Activated CD4-positive, CD25-positive, alpha-beta regulatory T cell treated with anti-CD3 and anti-CD28 coated beads, Interleukin-2, amount 50 U/mL, for 16 hours (primary cell): ENCODE results near the gene CAMK2D.

Experiments
- DNase-seq: peaks from one replicate; pipeline ENCODE4 v3.0.0-alpha.2; 2020; ENCODE audit warnings: low read depth, low spot score

Gene CAMK2D

GRCh38 chr4:113682730-113683537 is 78.6 kb downstream of the CAMK2D start:
- DNase-seq: peak; percentile 55

- no peak for DNase-seq
Observed at GRCh38 chr4:113678641-113679040, 82.9 kb downstream of the CAMK2D start.

GRCh38 chr4:113677325-113677724 is 84.2 kb downstream of the CAMK2D start:
- DNase-seq: no peak

- no peak for DNase-seq
Observed at GRCh38 chr4:113675731-113676697, 85.5 kb downstream of the CAMK2D start.

- DNase-seq: no peak
Observed at GRCh38 chr4:113674733-113675132, 86.8 kb downstream of the CAMK2D start.

GRCh38 chr4:113674251-113674650 is 87.3 kb downstream of the CAMK2D start:
- no peak for DNase-seq

GRCh38 chr4:113673450-113673849 is 88.1 kb downstream of the CAMK2D start:
- no peak for DNase-seq

GRCh38 chr4:113666386-113667114 is 95.0 kb downstream of the CAMK2D start:
- DNase-seq: no peak

- no peak for DNase-seq
Observed at GRCh38 chr4:113665036-113665435, 96.5 kb downstream of the CAMK2D start.

- no peak for DNase-seq
Observed at GRCh38 chr4:113662581-113662980, 99.0 kb downstream of the CAMK2D start.

GRCh38 chr4:113659127-113659526 is 102.4 kb downstream of the CAMK2D start:
- no peak for DNase-seq

GRCh38 chr4:113657586-113658233 is 103.8 kb downstream of the CAMK2D start:
- DNase-seq: no peak

- no peak for DNase-seq
Observed at GRCh38 chr4:113653871-113654270, 107.7 kb downstream of the CAMK2D start.

- no peak for DNase-seq
Observed at GRCh38 chr4:113646442-113646822, 115.1 kb downstream of the CAMK2D start.

- no peak for DNase-seq
Observed at GRCh38 chr4:113645771-113646441, 115.6 kb downstream of the CAMK2D start.

- DNase-seq: no peak
Observed at GRCh38 chr4:113645288-113645687, 116.2 kb downstream of the CAMK2D start.

- DNase-seq: no peak
Observed at GRCh38 chr4:113644398-113644797, 117.1 kb downstream of the CAMK2D start.

- DNase-seq: no peak
Observed at GRCh38 chr4:113643505-113643904, 118.0 kb downstream of the CAMK2D start.

- no peak for DNase-seq
Observed at GRCh38 chr4:113641025-113641431, 120.5 kb downstream of the CAMK2D start.

GRCh38 chr4:113639326-113639725 is 122.2 kb downstream of the CAMK2D start:
- DNase-seq: no peak

GRCh38 chr4:113638562-113638832 is 123.0 kb downstream of the CAMK2D start:
- no peak for DNase-seq
